Lung (tissue), 12 donors: Measurements from ENCODE around the gene DGKB. TPM values are rescaled to one million over a fixed set of nuclear protein-coding genes. Genes with fewer than 3 reads are reported as not detected.
A peak's percentile ranks its signal among the peaks of the same experiment; 100 is the strongest.

Experiments
- ATAC-seq: fragments of 200-7000 bp; cut with Tn5 transposase; one replicate; pipeline ENCODE4 v1.9.1; 2020; ENCODE audit warnings: moderate number of reproducible peaks; ENCODE audit not compliant: insufficient read depth, low FRiP score
- DNase-seq, 3 donors: peaks; one replicate each; pipeline ENCODE4 v3.0.0-alpha.2; 2013 to 2017
- H3K27ac ChIP-seq, 2 donors: one replicate each; pipeline ENCODE4 v1.5.1; 2013; ENCODE audit warnings: mild to moderate bottlenecking in 2 of 2, moderate library complexity in 2 of 2, control low read depth in 1 of 2, inconsistent platforms in 1 of 2, low read depth in 1 of 2, low read length in 1 of 2
- H3K27me3 ChIP-seq, 3 donors: one replicate each; pipeline ENCODE4 v1.5.1; 2013; ENCODE audit warnings: low read length in 2 of 3; ENCODE audit not compliant: control insufficient read depth in 3 of 3, insufficient read depth in 3 of 3
- H3K36me3 ChIP-seq, 4 donors: one replicate each; pipeline ENCODE4 v1.5.1; 2013; ENCODE audit warnings: low read length in 4 of 4, mild to moderate bottlenecking in 1 of 4, moderate library complexity in 1 of 4; ENCODE audit not compliant: control insufficient read depth in 4 of 4, insufficient read depth in 4 of 4
- H3K4me1 ChIP-seq, 5 donors: one replicate each; pipeline ENCODE4 v1.5.1; 2013; ENCODE audit warnings: low read length in 5 of 5, mild to moderate bottlenecking in 2 of 5, moderate library complexity in 1 of 5; ENCODE audit not compliant: control insufficient read depth in 5 of 5, insufficient read depth in 5 of 5
- H3K4me3 ChIP-seq: one replicate; pipeline ENCODE4 v1.5.1; 2013; ENCODE audit warnings: mild to moderate bottlenecking, control low read depth, moderate library complexity
- H3K9ac ChIP-seq, 2 donors: one replicate each; pipeline ENCODE4 v1.5.1; 2013; ENCODE audit warnings: low read length in 2 of 2, control low read depth in 1 of 2; ENCODE audit not compliant: insufficient read depth in 1 of 2
- H3K9me3 ChIP-seq, 4 donors: one replicate each; pipeline ENCODE4 v1.5.1; 2013; ENCODE audit warnings: low read length in 3 of 4, mild to moderate bottlenecking in 1 of 4, moderate library complexity in 1 of 4; ENCODE audit not compliant: control insufficient read depth in 4 of 4, insufficient read depth in 3 of 4
- WGBS, 2 donors: extraction: QIAGEN DNeasy Blood & Tissue Kit; methylation state at CpG; one replicate each; pipeline ENCODE4 v1.1.7; 2013; 5-methylcytosine and 5-hydroxymethylcytosine counted together
- polyA plus RNA-seq, 2 donors: library from polyadenylated mRNA; stranded (reverse); fragments of 200-250 nt; gene quantifications; one replicate each; pipeline ENCODE4 v1.2.1, GENCODE V29; 2013
- total RNA-seq, 2 donors: library from RNA; depleted of rRNA in 1 of 2; stranded (reverse); fragments of >200 nt in 1 of 2; gene quantifications; one replicate each; pipeline ENCODE4 v1.2.1, GENCODE V29; 2014 to 2021
- TF ChIP-seq, protein P1 (sequence below): IDR thresholded peaks from 2 replicates; pipeline ENCODE4 v1.5.1; 2012; ENCODE audit warnings: mild to moderate bottlenecking; ENCODE audit errors: control extremely low read depth, extremely low read depth
- donor health status: control.
- donor health status: control.
- donor health status: Bipolar disorder and iron deficiency.
- donor health status: healthy.
- donor health status: DM: yes; HTN: yes; CAD: no.

The DGKB gene
- total and polyA plus RNA-seq, 4 donors, result under 0.01 to 0.57 (median 0.06) TPM; not detected in 1

DNA sequence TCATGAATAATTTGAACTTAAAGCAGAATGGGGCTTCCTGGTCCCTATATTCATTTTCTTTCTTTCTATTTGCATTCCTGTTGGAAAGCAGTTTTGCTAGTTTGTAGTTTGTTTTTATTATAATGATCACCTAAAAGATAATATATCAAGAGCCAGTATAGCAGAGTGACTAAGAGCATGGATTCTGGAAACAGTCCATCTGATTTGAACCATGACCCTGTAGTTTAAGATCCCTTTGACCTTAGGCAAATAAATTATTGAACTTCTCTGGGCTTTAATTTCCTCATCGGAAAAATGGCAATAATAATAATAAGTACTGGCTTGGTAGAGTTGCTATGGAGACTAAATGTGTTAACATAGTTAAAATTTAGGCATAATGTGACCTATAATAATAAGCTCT is 76.1 kb downstream of the DGKB start:
- no peak overlapping the region for H3K9ac ChIP-seq
- DNase-seq, result no peak
- H3K36me3 ChIP-seq, result no peaks in the 10 kb centered on the region
- TF ChIP-seq, protein P1, sequence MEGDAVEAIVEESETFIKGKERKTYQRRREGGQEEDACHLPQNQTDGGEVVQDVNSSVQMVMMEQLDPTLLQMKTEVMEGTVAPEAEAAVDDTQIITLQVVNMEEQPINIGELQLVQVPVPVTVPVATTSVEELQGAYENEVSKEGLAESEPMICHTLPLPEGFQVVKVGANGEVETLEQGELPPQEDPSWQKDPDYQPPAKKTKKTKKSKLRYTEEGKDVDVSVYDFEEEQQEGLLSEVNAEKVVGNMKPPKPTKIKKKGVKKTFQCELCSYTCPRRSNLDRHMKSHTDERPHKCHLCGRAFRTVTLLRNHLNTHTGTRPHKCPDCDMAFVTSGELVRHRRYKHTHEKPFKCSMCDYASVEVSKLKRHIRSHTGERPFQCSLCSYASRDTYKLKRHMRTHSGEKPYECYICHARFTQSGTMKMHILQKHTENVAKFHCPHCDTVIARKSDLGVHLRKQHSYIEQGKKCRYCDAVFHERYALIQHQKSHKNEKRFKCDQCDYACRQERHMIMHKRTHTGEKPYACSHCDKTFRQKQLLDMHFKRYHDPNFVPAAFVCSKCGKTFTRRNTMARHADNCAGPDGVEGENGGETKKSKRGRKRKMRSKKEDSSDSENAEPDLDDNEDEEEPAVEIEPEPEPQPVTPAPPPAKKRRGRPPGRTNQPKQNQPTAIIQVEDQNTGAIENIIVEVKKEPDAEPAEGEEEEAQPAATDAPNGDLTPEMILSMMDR, result no peak
- no peaks in the 10 kb centered on the region for H3K9me3 ChIP-seq
- H3K4me3 ChIP-seq, result no peak overlapping the region
- H3K4me1 ChIP-seq, result peaks cover 0 to 3% (median 0%) of the 10 kb centered on the region in 5 donors
- 85 to 93% methylated on average over 1 of the region's 1 CpG for WGBS, 2 donors
- ATAC-seq, result no peak
- no peaks in the 10 kb centered on the region for H3K27me3 ChIP-seq
- no peak overlapping the region for H3K27ac ChIP-seq

DNA sequence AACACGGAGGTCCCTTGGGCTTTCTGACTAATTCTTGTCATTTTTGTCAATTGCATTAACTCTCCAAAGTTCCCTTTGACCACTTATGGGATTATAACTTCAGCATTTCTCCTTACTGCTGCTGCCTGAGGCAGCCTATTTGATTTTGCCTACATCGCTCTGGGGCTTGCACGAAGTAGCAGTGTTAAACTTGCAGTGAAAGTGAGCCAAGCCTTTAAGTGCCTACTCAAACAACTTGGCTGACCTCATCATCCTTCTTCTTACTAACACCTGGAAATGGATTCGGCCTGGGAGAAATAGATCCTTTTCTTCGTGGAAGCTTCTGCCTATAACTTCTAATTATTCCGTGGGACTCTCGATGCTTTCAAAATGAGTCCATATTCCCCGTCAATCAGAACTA is 76.6 kb downstream of the DGKB start:
- no peaks in the 10 kb centered on the region for H3K9me3 ChIP-seq
- H3K27me3 ChIP-seq, result no peaks in the 10 kb centered on the region
- H3K27ac ChIP-seq, result no peak overlapping the region
- DNase-seq, result peak; percentile 6 to 71 (median 21)
- H3K4me1 ChIP-seq, result peaks cover 0 to 3% (median 0%) of the 10 kb centered on the region in 5 donors
- H3K4me3 ChIP-seq, result no peak overlapping the region
- no peaks in the 10 kb centered on the region for H3K36me3 ChIP-seq
- WGBS, 2 donors, result 66 to 84% methylated on average over 8 of the region's 8 CpGs
- TF ChIP-seq, protein P1, result no peak
- H3K9ac ChIP-seq, result no peak overlapping the region
- ATAC-seq, result no peak

DNA sequence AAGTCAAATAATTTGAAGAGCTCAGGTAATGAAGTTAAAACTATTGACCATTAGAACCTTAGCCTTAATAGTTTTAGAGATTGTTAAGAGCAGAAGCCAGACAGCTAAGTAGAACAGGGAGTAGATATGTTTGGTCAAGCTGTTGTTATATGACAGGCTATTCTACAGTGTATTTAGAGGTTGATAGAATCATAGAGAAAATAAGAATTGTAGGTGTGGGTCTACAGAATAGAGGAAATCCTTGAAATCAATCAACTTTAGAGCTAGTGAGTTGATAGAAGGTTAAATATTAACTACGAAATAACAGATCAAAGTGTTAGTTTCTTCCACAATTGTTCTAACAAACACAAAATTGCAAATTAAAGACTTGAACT is 80.1 kb downstream of the DGKB start:
- ATAC-seq (no peak), DNase-seq (no peak)
- TF ChIP-seq, protein P1, result no peak
- Histone ChIP-seq H3K27me3 (no peaks in the 10 kb centered on the region), H3K9me3 (no peaks in the 10 kb centered on the region), H3K4me3 (no peak overlapping the region), H3K27ac (no peak overlapping the region), H3K9ac (no peak overlapping the region), H3K36me3 (no peaks in the 10 kb centered on the region), H3K4me1 (peaks cover 0 to 3% (median 0%) of the 10 kb centered on the region in 5 donors)
- WGBS, 2 donors, result 77 to 92% methylated on average over 1 of the region's 1 CpG
